ENCODE measurements around the gene ACADS. TPM values are rescaled to one million over a fixed set of nuclear protein-coding genes. Genes with fewer than 3 reads are reported as not detected.
A peak's percentile ranks its signal among the peaks of the same experiment; 100 is the strongest.

ACADS gene
- polyA plus RNA-seq, 1 donor (not counting 4 experiments of a cell fraction or from before 2014, with no cell fraction given): 2.2 TPM

DNA sequence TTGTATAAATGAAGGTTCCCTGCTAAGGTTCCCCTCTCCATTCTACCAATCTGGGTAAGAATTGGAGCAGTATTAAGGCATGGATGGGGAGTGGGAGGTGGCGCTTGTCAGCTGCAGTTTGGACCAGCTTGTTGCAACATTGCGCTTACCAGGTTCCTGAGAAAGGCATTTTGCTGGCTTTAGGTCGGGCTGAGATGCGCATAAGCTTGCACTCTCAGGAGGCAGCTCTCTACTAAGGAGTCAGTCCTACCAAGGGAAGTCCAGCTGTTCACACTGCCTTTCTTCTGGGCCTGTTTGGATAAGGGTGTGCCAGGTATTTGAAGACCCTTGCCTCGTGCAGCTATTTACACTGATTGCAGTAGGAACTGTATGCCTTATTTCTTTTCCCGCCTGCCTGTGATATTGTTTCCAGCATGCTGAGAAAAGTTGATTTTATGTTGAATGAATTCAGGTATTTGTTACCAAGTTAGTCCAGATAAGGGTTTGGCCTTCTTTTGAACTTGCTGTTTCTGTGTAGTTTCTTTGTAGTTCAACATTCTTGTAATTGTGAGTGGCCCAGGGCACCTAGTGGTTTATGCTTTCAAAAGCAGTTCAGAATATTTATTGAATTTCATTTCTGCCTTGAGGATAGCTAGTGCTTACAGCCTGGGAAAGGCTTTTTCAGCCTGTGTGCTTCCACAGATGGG, 36.1 kb upstream of the ACADS start:
- Histone ChIP-seq H3K4me3 (ENCODE audit: control insufficient read depth in 2 of 3, extremely low read depth in 1 of 3, insufficient read depth in 2 of 3, low read depth in 1 of 3, low read length in 3 of 3) (peak overlapping the region in 2 of 3 experiments; percentile 83 to 87), H3K9me3 (ENCODE audit: control insufficient read depth, low read depth, low read length) (no peaks in the 10 kb centered on the region), H3K27me3 (ENCODE audit: control insufficient read depth, extremely low read depth, insufficient read depth, low read length) (no peaks in the 10 kb centered on the region), H3K4me2 (ENCODE audit: control insufficient read depth, extremely low read depth, insufficient read depth, low read depth, low read length) (peak overlapping the region; percentile 95), H3K4me1 (ENCODE audit: control insufficient read depth, extremely low read depth, insufficient read depth, low read length) (peaks cover 20% of the 10 kb centered on the region), H3K9me1 (ENCODE audit: control insufficient read depth, extremely low read depth, insufficient read depth, low read length) (no peaks in the 10 kb centered on the region), H4K20me1 (ENCODE audit: control insufficient read depth, extremely low read depth, insufficient read depth, low read length) (peaks cover 11% of the 10 kb centered on the region), H3K79me2 (ENCODE audit: control insufficient read depth, insufficient read depth, low read length) (peaks cover 63% of the 10 kb centered on the region), H3K9ac (ENCODE audit: control insufficient read depth, extremely low read depth, insufficient read depth, low read length) (no peak overlapping the region), H3K27ac (ENCODE audit: control insufficient read depth, insufficient read depth, low read length) (no peak overlapping the region), H2AFZ (ENCODE audit: control insufficient read depth, low read length) (no peak overlapping the region), H3K36me3 (ENCODE audit: control insufficient read depth in 2 of 2, extremely low read depth in 1 of 2, insufficient read depth in 2 of 2, low read length in 2 of 2) (peaks cover 4 to 11% of the 10 kb centered on the region in 2 experiments)
- dilution Hi-C loops (cut with MboI; ENCODE audit: extremely low pct_ligation_motif_present, low sequenced_read_pairs): no loop called here
- DNase-seq (ENCODE audit: low read depth, low spot score) (no peak), FAIRE-seq (no peak)
- no peak for TF ChIP-seq EZH2 (IDR thresholded peaks at IDR 0.05; ENCODE audit: low read length)
- TF ChIP-seq, protein P1, sequence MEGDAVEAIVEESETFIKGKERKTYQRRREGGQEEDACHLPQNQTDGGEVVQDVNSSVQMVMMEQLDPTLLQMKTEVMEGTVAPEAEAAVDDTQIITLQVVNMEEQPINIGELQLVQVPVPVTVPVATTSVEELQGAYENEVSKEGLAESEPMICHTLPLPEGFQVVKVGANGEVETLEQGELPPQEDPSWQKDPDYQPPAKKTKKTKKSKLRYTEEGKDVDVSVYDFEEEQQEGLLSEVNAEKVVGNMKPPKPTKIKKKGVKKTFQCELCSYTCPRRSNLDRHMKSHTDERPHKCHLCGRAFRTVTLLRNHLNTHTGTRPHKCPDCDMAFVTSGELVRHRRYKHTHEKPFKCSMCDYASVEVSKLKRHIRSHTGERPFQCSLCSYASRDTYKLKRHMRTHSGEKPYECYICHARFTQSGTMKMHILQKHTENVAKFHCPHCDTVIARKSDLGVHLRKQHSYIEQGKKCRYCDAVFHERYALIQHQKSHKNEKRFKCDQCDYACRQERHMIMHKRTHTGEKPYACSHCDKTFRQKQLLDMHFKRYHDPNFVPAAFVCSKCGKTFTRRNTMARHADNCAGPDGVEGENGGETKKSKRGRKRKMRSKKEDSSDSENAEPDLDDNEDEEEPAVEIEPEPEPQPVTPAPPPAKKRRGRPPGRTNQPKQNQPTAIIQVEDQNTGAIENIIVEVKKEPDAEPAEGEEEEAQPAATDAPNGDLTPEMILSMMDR (optimal IDR thresholded peaks at IDR 0.05 in 1 of 3, IDR thresholded peaks at IDR 0.05 in 1 of 3, conservative IDR thresholded peaks at IDR 0.05 in 1 of 3; ENCODE audit: extremely low read depth in 1 of 3, insufficient read depth in 2 of 3, low read length in 3 of 3): no peak

DNA sequence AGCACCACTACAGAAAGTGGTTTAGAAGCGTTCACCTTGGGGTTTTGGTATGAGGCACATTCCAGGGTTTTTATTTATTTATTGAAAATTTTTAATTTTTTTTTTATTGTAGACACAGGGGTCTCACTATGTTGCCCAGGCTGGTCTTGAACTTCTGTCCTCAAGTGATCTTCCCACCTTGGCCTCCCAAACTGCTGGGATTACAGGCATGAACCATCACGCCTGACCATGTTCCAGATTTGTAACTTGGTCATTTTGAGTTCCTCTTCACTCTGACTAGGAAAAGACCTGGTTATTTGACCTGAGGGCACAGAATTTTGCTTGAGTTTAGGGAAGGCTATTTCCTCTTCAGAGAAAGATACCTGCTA, 35.6 kb upstream of the ACADS start:
- no peak for DNase-seq (ENCODE audit: low read depth, low spot score)
- FAIRE-seq: no peak

More for the DNA sequence above, 35.6 kb upstream of the ACADS start:
- dilution Hi-C loops (cut with MboI; ENCODE audit: extremely low pct_ligation_motif_present, low sequenced_read_pairs): no loop called here
- Histone ChIP-seq H3K9me3 (ENCODE audit: control insufficient read depth, low read depth, low read length) (no peaks in the 10 kb centered on the region), H3K9me1 (ENCODE audit: control insufficient read depth, extremely low read depth, insufficient read depth, low read length) (no peaks in the 10 kb centered on the region), H3K27ac (ENCODE audit: control insufficient read depth, insufficient read depth, low read length) (no peak overlapping the region), H2AFZ (ENCODE audit: control insufficient read depth, low read length) (no peak overlapping the region), H3K4me2 (ENCODE audit: control insufficient read depth, extremely low read depth, insufficient read depth, low read depth, low read length) (peak overlapping the region; percentile 95), H3K27me3 (ENCODE audit: control insufficient read depth, extremely low read depth, insufficient read depth, low read length) (no peaks in the 10 kb centered on the region), H4K20me1 (ENCODE audit: control insufficient read depth, extremely low read depth, insufficient read depth, low read length) (peaks cover 11% of the 10 kb centered on the region), H3K9ac (ENCODE audit: control insufficient read depth, extremely low read depth, insufficient read depth, low read length) (no peak overlapping the region), H3K36me3 (ENCODE audit: control insufficient read depth in 2 of 2, extremely low read depth in 1 of 2, insufficient read depth in 2 of 2, low read length in 2 of 2) (peaks cover 8 to 16% of the 10 kb centered on the region in 2 experiments), H3K4me1 (ENCODE audit: control insufficient read depth, extremely low read depth, insufficient read depth, low read length) (peaks cover 20% of the 10 kb centered on the region), H3K4me3 (ENCODE audit: control insufficient read depth in 2 of 3, extremely low read depth in 1 of 3, insufficient read depth in 2 of 3, low read depth in 1 of 3, low read length in 3 of 3) (no peak overlapping the region), H3K79me2 (ENCODE audit: control insufficient read depth, insufficient read depth, low read length) (peaks cover 63% of the 10 kb centered on the region)
- TF ChIP-seq, protein P1 (optimal IDR thresholded peaks at IDR 0.05 in 1 of 3, IDR thresholded peaks at IDR 0.05 in 1 of 3, conservative IDR thresholded peaks at IDR 0.05 in 1 of 3; ENCODE audit: extremely low read depth in 1 of 3, insufficient read depth in 2 of 3, low read length in 3 of 3): no peak
- no peak for TF ChIP-seq EZH2 (IDR thresholded peaks at IDR 0.05; ENCODE audit: low read length)

Measured in keratinocyte (primary cell).